Loucy (cell line): Measurements from ENCODE around the gene NACA.
A peak's percentile ranks its signal among the peaks of the same experiment; 100 is the strongest.

Experiments used
- H2AFZ ChIP-seq: fragments of 200-600 bp; sonication (generic); 2 replicates; pipeline ENCODE4 v1.6.0; 2016; ENCODE audit warnings: antibody characterized with exemption, mild to moderate bottlenecking, low read length, moderate library complexity
- H3F3A ChIP-seq: fragments of 200-600 bp; 2 replicates; pipeline ENCODE4 v1.6.0; 2016; ENCODE audit warnings: antibody characterized with exemption, low read depth, mild to moderate bottlenecking
- H3K27me3 ChIP-seq: fragments of 200-600 bp; sonication (generic); 2 replicates; pipeline ENCODE4 v1.6.1; 2014; ENCODE audit warnings: low read length, mild to moderate bottlenecking; ENCODE audit not compliant: insufficient read depth, poor library complexity, severe bottlenecking
- H3K36me3 ChIP-seq: fragments of 200-600 bp; sonication (generic); 2 replicates; pipeline ENCODE4 v1.6.1; 2016; ENCODE audit warnings: low read length; ENCODE audit not compliant: insufficient read depth
- H3K4me1 ChIP-seq: fragments of 200-600 bp; sonication (generic); 2 replicates; pipeline ENCODE4 v1.5.1; 2014; ENCODE audit warnings: low read length, mild to moderate bottlenecking; ENCODE audit not compliant: insufficient read depth, poor library complexity, severe bottlenecking
- H3K4me2 ChIP-seq: fragments of 200-600 bp; sonication (generic); 2 replicates; pipeline ENCODE4 v1.6.0; 2014; ENCODE audit warnings: antibody characterized with exemption, low read length, low read depth, mild to moderate bottlenecking; ENCODE audit not compliant: poor library complexity, severe bottlenecking
- H3K4me3 ChIP-seq: fragments of 200-600 bp; sonication (generic); 2 replicates; pipeline ENCODE4 v1.5.1; 2014; ENCODE audit warnings: low read length, mild to moderate bottlenecking, mixed read lengths; ENCODE audit not compliant: poor library complexity, severe bottlenecking
- H3K79me2 ChIP-seq: fragments of 200-600 bp; sonication (generic); 2 replicates; pipeline ENCODE4 v1.6.1; 2014; ENCODE audit warnings: low read length; ENCODE audit not compliant: insufficient read depth
- H3K9ac ChIP-seq: fragments of 200-600 bp; sonication (generic); 2 replicates; pipeline ENCODE4 v1.6.0; 2014; ENCODE audit warnings: mild to moderate bottlenecking, low read depth, low read length, moderate library complexity; ENCODE audit not compliant: poor library complexity, severe bottlenecking
- H3K9me2 ChIP-seq: fragments of 200-600 bp; sonication (generic); replicated peaks from 2 replicates; pipeline ENCODE4 v1.6.1; 2016; ENCODE audit warnings: low read depth, low read length, mixed read lengths
- H3K9me3 ChIP-seq: fragments of 200-600 bp; sonication (generic); 2 replicates; pipeline ENCODE4 v1.6.1; 2014; ENCODE audit warnings: mild to moderate bottlenecking, antibody characterized with exemption, low read length, low read depth; ENCODE audit not compliant: insufficient read depth
- H4K20me1 ChIP-seq: fragments of 200-600 bp; sonication (generic); 2 replicates; pipeline ENCODE4 v1.6.0; 2014; ENCODE audit warnings: antibody characterized with exemption, low read length, mild to moderate bottlenecking; ENCODE audit not compliant: insufficient read depth, poor library complexity, severe bottlenecking
- CTCF ChIP-seq: fragments of 200-600 bp; sonication (generic); conservative IDR thresholded peaks from 2 replicates; pipeline ENCODE4 v1.5.1; 2014; ENCODE audit warnings: mild to moderate bottlenecking, antibody characterized with exemption, low read length
- EZH2phosphoT487 ChIP-seq: fragments of 200-600 bp; IDR thresholded peaks from 2 replicates; pipeline ENCODE4 v1.6.1; 2018; ENCODE audit warnings: antibody characterized with exemption, mild to moderate bottlenecking, moderate library complexity, borderline replicate concordance

Gene NACA

GRCh38 chr12:56722832-56723231, 2.3 kb downstream of the NACA start:
- Histone ChIP-seq H3K9ac (peak overlapping the region; percentile 100), H3K36me3 (peaks cover 38% of the 10 kb centered on the region; the same call in 1 of the 2 replicates), H4K20me1 (peaks cover 70% of the 10 kb centered on the region), H3F3A (peaks cover 9% of the 10 kb centered on the region; the same call in 1 of the 2 replicates), H3K79me2 (peaks cover 72% of the 10 kb centered on the region), H3K27me3 (peaks cover 11% of the 10 kb centered on the region), H3K9me3 (no peaks in the 10 kb centered on the region), H3K9me2 (no peaks in the 10 kb centered on the region), H3K4me1 (peaks cover 61% of the 10 kb centered on the region), H3K4me3 (peak overlapping the region; percentile 99), H3K4me2 (peak overlapping the region; percentile 89), H2AFZ (no peak overlapping the region)
- TF ChIP-seq CTCF (no peak), EZH2phosphoT487 (no peak)

- peaks cover 11% of the 10 kb centered on the region for H3K27me3 ChIP-seq
- peaks cover 40% of the 10 kb centered on the region; the same call in 1 of the 2 replicates for H3K36me3 ChIP-seq
- H3K79me2 ChIP-seq: peaks cover 81% of the 10 kb centered on the region
- H3K4me2 ChIP-seq: peak overlapping the region; percentile 89
- H3K9me3 ChIP-seq: no peaks in the 10 kb centered on the region
- H3K9me2 ChIP-seq: no peaks in the 10 kb centered on the region
- TF ChIP-seq CTCF: no peak
- TF ChIP-seq EZH2phosphoT487: no peak
- peak overlapping the region; percentile 99 for H3K4me3 ChIP-seq
- H4K20me1 ChIP-seq: peaks cover 80% of the 10 kb centered on the region
- H3F3A ChIP-seq: peaks cover 9% of the 10 kb centered on the region; the same call in 1 of the 2 replicates
- peaks cover 61% of the 10 kb centered on the region for H3K4me1 ChIP-seq
- H3K9ac ChIP-seq: peak overlapping the region; percentile 100
- H2AFZ ChIP-seq: no peak overlapping the region
Measured at GRCh38 chr12:56721721-56722120, 3.4 kb downstream of the NACA start.

GRCh38 chr12:56721216-56721615, 3.9 kb downstream of the NACA start:
- peaks cover 86% of the 10 kb centered on the region for H3K79me2 ChIP-seq
- peaks cover 9% of the 10 kb centered on the region; the same call in 1 of the 2 replicates for H3F3A ChIP-seq
- H3K9me2 ChIP-seq: no peaks in the 10 kb centered on the region
- peaks cover 11% of the 10 kb centered on the region for H3K27me3 ChIP-seq
- H2AFZ ChIP-seq: no peak overlapping the region
- H3K4me3 ChIP-seq: peak overlapping the region; percentile 99
- H3K9me3 ChIP-seq: no peaks in the 10 kb centered on the region
- peaks cover 61% of the 10 kb centered on the region for H3K4me1 ChIP-seq
- peak overlapping the region; percentile 89 for H3K4me2 ChIP-seq
- peaks cover 85% of the 10 kb centered on the region for H4K20me1 ChIP-seq
- peaks cover 45% of the 10 kb centered on the region; the same call in 1 of the 2 replicates for H3K36me3 ChIP-seq
- TF ChIP-seq CTCF (no peak), EZH2phosphoT487 (no peak)
- peak overlapping the region; percentile 100 for H3K9ac ChIP-seq
